Lung (tissue), 12 donors: ENCODE data around the gene DYNC2LI1. TPM values are rescaled to one million over a fixed set of nuclear protein-coding genes. Genes with fewer than 3 reads are reported as not detected.
A peak's percentile ranks its signal among the peaks of the same experiment; 100 is the strongest.

ENCODE experiments used
- ATAC-seq: fragments of 200-7000 bp; cut with Tn5 transposase; one replicate; pipeline ENCODE4 v1.9.1; 2020; ENCODE audit warnings: moderate number of reproducible peaks; ENCODE audit not compliant: insufficient read depth, low FRiP score
- DNase-seq, 3 donors: peaks; one replicate each; pipeline ENCODE4 v3.0.0-alpha.2; 2013 to 2017
- H3K27ac ChIP-seq, 2 donors: one replicate each; pipeline ENCODE4 v1.5.1; 2013; ENCODE audit warnings: mild to moderate bottlenecking in 2 of 2, moderate library complexity in 2 of 2, control low read depth in 1 of 2, inconsistent platforms in 1 of 2, low read depth in 1 of 2, low read length in 1 of 2
- H3K27me3 ChIP-seq, 3 donors: one replicate each; pipeline ENCODE4 v1.5.1; 2013; ENCODE audit warnings: low read length in 2 of 3; ENCODE audit not compliant: control insufficient read depth in 3 of 3, insufficient read depth in 3 of 3
- H3K36me3 ChIP-seq, 4 donors: one replicate each; pipeline ENCODE4 v1.5.1; 2013; ENCODE audit warnings: low read length in 4 of 4, mild to moderate bottlenecking in 1 of 4, moderate library complexity in 1 of 4; ENCODE audit not compliant: control insufficient read depth in 4 of 4, insufficient read depth in 4 of 4
- H3K4me1 ChIP-seq, 5 donors: one replicate each; pipeline ENCODE4 v1.5.1; 2013; ENCODE audit warnings: low read length in 5 of 5, mild to moderate bottlenecking in 2 of 5, moderate library complexity in 1 of 5; ENCODE audit not compliant: control insufficient read depth in 5 of 5, insufficient read depth in 5 of 5
- H3K4me3 ChIP-seq: one replicate; pipeline ENCODE4 v1.5.1; 2013; ENCODE audit warnings: mild to moderate bottlenecking, control low read depth, moderate library complexity
- H3K9ac ChIP-seq, 2 donors: one replicate each; pipeline ENCODE4 v1.5.1; 2013; ENCODE audit warnings: low read length in 2 of 2, control low read depth in 1 of 2; ENCODE audit not compliant: insufficient read depth in 1 of 2
- H3K9me3 ChIP-seq, 4 donors: one replicate each; pipeline ENCODE4 v1.5.1; 2013; ENCODE audit warnings: low read length in 3 of 4, mild to moderate bottlenecking in 1 of 4, moderate library complexity in 1 of 4; ENCODE audit not compliant: control insufficient read depth in 4 of 4, insufficient read depth in 3 of 4
- WGBS, 2 donors: extraction: QIAGEN DNeasy Blood & Tissue Kit; methylation state at CpG; one replicate each; pipeline ENCODE4 v1.1.7; 2013; 5-methylcytosine and 5-hydroxymethylcytosine counted together
- polyA plus RNA-seq, 2 donors: library from polyadenylated mRNA; stranded (reverse); fragments of 200-250 nt; gene quantifications; one replicate each; pipeline ENCODE4 v1.2.1, GENCODE V29; 2013
- total RNA-seq, 2 donors: library from RNA; depleted of rRNA in 1 of 2; stranded (reverse); fragments of >200 nt in 1 of 2; gene quantifications; one replicate each; pipeline ENCODE4 v1.2.1, GENCODE V29; 2014 to 2021
- TF ChIP-seq, protein P1 (sequence below): IDR thresholded peaks from 2 replicates; pipeline ENCODE4 v1.5.1; 2012; ENCODE audit warnings: mild to moderate bottlenecking; ENCODE audit errors: control extremely low read depth, extremely low read depth
- donor health status: control.
- donor health status: control.
- donor health status: Bipolar disorder and iron deficiency.
- donor health status: healthy.
- donor health status: DM: yes; HTN: yes; CAD: no.

DYNC2LI1 gene
- total and polyA plus RNA-seq, 4 donors = 15.4 to 99.7 (median 24.9) TPM

GRCh38 chr2:43800894-43801293, 27.1 kb downstream of the DYNC2LI1 start:
- Histone ChIP-seq H3K9ac (no peak overlapping the region), H3K4me1 (peaks cover 0 to 14% (median 0%) of the 10 kb centered on the region in 5 donors), H3K27me3 (no peaks in the 10 kb centered on the region), H3K4me3 (no peak overlapping the region), H3K9me3 (no peaks in the 10 kb centered on the region), H3K36me3 (peaks cover 2 to 47% (median 16%) of the 10 kb centered on the region in 4 donors), H3K27ac (no peak overlapping the region)
- ATAC-seq (no peak), DNase-seq (no peak)
- TF ChIP-seq, protein P1, sequence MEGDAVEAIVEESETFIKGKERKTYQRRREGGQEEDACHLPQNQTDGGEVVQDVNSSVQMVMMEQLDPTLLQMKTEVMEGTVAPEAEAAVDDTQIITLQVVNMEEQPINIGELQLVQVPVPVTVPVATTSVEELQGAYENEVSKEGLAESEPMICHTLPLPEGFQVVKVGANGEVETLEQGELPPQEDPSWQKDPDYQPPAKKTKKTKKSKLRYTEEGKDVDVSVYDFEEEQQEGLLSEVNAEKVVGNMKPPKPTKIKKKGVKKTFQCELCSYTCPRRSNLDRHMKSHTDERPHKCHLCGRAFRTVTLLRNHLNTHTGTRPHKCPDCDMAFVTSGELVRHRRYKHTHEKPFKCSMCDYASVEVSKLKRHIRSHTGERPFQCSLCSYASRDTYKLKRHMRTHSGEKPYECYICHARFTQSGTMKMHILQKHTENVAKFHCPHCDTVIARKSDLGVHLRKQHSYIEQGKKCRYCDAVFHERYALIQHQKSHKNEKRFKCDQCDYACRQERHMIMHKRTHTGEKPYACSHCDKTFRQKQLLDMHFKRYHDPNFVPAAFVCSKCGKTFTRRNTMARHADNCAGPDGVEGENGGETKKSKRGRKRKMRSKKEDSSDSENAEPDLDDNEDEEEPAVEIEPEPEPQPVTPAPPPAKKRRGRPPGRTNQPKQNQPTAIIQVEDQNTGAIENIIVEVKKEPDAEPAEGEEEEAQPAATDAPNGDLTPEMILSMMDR = no peak

DNA sequence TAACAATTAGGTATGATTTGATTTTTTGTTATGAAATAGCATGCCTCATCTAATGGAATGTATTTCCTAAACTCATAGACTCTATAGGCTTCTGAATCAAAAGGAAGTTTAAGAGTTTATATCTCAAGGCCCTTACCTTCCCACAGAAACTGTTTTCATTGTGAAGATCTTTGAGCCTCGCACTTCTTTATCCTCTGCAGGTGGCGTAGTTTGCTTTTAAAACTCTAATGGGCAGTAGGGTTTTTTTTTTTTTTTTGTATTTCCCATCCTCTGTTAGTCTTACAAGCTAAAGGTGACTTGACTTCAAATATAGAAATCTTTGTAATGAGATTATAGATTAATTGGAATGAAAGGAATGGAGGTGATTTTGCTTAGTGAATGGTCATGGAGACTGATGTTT, 28.3 kb downstream of the DYNC2LI1 start:
- DNase-seq = no peak
- H3K9ac ChIP-seq = no peak overlapping the region
- peaks cover 0 to 14% (median 0%) of the 10 kb centered on the region in 5 donors for H3K4me1 ChIP-seq
- H3K27me3 ChIP-seq = no peaks in the 10 kb centered on the region
- H3K27ac ChIP-seq = no peak overlapping the region
- WGBS, 2 donors = 95 to 98% methylated on average over 2 of the region's 2 CpGs
- ATAC-seq = no peak
- no peak overlapping the region for H3K4me3 ChIP-seq
- H3K9me3 ChIP-seq = no peaks in the 10 kb centered on the region
- TF ChIP-seq, protein P1 = no peak
- H3K36me3 ChIP-seq = peaks cover 2 to 47% (median 16%) of the 10 kb centered on the region in 4 donors

DNA sequence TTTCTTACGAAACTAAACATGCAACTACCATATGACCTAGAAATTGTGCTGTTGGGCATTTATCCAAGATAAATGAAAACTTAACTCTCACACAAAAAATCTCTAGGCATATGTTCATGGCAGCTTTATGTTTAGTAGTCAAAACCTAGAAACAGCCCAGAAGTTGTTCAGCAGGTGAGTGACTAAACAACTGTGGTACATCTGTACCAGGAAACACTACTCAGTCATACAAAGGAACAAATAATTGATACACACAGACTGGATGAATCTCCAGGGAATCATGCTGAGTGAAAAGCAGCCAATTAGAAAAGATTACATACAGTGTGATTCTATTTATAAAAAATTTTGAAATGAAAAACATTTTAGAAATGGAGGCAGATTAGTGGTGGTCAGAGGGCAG, 29.3 kb downstream of the DYNC2LI1 start:
- Histone ChIP-seq H3K4me1 (peaks cover 0 to 14% (median 0%) of the 10 kb centered on the region in 5 donors), H3K9me3 (no peaks in the 10 kb centered on the region), H3K27ac (no peak overlapping the region), H3K27me3 (no peaks in the 10 kb centered on the region), H3K4me3 (no peak overlapping the region), H3K36me3 (peaks cover 1 to 43% (median 19%) of the 10 kb centered on the region in 4 donors), H3K9ac (no peak overlapping the region)
- DNase-seq (peak in 1 of 3 donors; percentile 19), ATAC-seq (no peak)
- WGBS, 2 donors = 83 to 88% methylated on average over 1 of the region's 1 CpG
- TF ChIP-seq, protein P1 = no peak

GRCh38 chr2:43806719-43807031, 32.8 kb downstream of the DYNC2LI1 start:
- no peak overlapping the region for H3K9ac ChIP-seq
- no peak for DNase-seq
- no peak for ATAC-seq
- H3K4me1 ChIP-seq = peaks cover 0 to 11% (median 0%) of the 10 kb centered on the region in 5 donors
- peaks cover 3 to 48% (median 28%) of the 10 kb centered on the region in 4 donors for H3K36me3 ChIP-seq
- no peaks in the 10 kb centered on the region for H3K27me3 ChIP-seq
- H3K27ac ChIP-seq = no peak overlapping the region
- no peaks in the 10 kb centered on the region for H3K9me3 ChIP-seq
- TF ChIP-seq, protein P1 = no peak
- WGBS, 2 donors = 91 to 95% methylated on average over 2 of the region's 2 CpGs
- H3K4me3 ChIP-seq = no peak overlapping the region
